ENCODE measurements around the gene TNS1.
A peak's percentile ranks its signal among the peaks of the same experiment; 100 is the strongest.
"Not testable (repeated sequence)": the region's sequence is repeated elsewhere in the genome, so short reads cannot be mapped to it uniquely, and the experiment has no call there.

TNS1 gene

DNA sequence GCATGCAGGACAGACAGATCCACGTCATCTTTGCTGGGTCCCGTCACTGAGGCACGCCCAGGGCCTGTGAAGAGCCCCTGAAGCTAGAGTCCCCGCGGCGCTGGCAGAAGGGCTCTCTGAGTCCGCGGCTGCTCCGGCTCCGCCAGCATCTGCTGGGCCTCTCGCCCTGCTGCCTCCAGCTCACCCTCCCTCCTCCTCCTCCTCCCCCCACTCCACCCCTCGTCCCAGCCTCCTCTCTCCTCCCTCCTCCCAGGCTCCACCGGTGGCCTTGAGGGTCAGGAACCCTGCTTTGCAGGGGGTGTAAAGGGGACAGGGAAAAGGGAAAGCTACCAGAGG, at the start of gene TNS1:
TSS of gene TNS1 (minus strand) at position 151 of the 336 bp plus-strand sequence. CDS start at position 28, 123 bp downstream.
- DNase-seq, result peak; percentile 29

DNA sequence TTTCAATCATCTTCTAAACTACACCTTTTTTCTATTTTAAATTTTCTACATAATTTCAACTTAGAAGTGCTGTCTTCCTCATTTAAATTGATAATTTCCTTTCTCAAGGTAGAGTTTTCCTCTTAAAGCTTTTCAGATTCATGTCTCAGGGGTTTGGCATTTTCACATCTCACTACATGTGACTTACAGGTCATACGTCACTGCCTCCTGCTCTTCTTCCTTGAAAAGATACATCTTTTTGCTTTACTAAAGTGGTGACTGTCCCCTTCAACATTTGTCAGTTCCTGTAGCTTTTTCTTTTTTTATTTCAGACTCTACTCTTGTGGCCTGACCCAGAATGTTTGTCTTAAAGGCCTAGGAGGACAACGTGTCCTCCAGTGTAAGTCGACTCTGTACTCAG, 49.1 kb upstream of the TNS1 start:
- no peak for DNase-seq

DNA sequence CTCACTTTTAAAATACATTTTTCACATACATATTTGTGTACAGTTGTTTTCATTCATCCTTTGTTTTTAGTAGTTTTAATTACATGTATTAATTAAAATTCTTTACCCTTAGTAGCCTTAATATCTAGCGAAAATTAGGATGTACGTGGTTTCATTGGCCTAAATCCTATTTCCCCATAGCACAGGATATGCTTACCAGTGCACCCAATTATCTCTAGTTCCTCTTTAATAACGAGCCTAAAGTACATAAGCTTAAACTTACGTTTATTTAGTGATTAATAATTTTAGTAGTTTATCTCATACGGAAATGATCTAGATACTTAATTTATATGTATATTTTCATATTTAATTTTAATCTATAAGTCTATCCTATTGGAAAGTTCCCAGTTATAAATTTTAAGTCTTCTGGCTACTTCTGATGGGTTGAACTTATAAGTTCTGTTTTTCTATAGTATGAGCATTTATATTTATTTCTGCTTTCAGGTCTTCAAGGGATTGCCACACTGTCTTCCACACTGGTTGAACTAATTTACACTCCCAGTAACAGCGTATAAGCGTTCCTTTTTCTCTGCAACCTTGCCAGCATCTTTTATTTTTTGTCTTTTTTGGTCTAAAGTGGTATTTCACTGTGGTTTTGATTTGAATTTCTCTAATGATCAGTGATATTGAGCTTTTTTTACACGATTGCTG, 44.9 kb upstream of the TNS1 start:
- DNase-seq, result no peak

DNA sequence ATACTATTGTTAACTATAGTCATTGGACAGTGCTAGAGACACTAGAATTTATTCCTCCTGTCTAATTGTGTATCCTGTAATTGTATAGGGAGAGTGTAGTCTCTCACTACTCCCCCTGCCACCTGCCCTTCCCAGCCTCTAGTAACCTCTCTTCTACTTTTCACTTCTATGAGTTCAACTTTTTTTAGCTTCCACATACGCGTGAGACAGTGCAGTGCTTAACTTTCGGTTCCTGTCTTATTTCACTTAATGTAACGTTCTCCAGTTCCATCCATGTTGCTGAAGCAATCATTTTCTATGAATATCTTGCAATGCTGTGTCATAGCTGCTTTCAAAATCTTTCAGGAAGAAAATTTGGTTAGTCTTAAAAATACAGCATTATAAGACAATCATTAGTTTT, 43.4 kb upstream of the TNS1 start:
- DNase-seq, result no peak

DNA sequence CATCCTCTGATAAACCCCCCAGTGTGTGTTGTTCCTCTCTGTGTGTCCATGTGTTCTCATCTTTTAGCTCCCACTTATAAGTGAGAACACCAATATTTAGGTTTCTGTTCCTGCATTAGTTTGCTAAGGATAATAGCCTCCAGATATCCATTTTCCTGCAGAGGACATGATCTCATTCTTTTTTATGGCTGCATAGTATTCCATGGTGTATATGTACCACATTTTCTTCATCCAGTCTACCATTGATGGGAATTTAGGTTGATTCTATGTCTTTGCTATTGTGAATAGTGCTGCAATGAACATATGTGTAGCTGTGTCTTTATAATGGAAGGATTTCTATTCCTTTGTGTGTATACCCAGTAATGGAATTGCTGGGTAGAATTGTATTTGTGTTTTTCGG, 41.8 kb upstream of the TNS1 start:
- DNase-seq, result not testable (repeated sequence)

DNA sequence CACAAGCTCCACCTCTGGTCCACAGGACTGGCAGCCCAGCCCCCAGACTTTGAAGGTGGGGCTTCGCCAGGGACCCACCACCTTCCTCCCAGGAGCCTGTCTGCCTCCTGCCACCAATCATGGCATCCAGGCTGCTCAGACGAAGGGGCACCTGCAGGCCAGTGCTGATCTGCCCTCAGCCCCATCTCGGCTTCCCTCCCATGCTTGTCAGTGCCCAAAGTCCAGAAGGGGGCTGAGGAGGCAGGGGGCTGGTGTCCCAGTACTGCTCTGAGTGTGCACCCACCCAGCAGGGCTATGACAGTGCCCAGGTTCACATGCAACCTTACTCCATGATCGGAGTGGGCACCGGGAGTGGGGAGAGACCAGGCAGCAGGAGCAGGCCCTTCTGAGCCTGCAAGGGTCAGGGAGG, 40.9 kb upstream of the TNS1 start:
- DNase-seq, result no peak

DNA sequence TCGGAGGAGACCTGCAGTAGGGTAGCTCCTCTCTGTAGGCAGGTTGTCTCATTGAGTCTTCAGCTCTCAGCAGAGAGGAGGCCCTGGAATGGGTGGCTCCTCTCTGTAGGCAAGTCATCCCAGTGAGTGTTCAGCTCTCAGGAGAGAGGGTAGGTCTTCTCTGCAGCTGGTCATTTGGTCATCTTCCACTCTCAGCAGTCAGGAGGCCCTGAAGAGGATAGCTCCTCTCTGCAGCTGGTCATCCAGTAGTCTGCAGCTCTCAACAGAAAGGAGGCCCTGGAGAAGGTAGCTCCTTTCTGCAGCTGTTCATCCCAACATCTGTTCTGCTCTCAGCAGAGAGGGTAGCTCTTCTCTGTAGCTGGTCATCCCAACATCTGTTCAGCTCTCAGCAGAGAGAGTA, 40.3 kb upstream of the TNS1 start:
- no peak for DNase-seq

DNA sequence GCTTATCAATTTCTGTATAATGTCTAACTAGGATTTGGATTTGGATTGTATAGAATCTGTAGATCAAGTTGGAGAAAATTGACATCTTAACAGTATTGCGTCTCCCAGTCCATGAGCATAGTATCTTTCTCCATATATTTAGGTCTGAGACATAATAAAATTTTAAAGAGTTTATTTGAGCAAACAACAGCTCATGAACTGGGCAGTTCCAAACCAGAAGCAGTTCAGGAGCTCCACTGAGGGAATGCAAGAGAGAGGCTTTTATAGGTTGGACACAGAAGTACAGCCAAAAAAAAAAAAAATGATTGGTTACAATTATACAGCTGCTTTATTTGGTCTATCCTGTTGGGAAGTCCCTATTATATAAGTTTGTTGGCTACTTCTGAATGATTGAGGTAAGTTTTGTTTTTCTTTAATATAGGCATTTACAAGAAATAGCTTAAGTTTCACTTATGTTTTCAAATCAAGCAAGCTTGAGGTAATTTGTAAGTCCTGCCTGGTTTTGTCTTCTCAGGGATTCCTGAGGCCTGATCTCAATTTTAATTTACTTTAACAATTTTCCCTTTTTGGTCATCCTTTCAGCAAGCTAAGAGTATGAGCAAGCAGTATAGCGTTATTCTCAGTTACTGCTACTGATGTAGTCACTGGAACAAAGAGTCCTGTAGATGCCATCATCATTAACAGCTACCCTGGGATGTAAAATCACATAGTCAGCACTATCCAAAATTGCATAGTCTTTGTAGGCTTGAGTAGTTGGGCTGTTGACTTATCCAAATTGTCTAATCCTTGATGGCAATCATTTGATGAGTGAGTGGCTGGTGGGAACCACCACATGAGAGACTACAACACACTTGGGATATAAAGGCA, 38.7 kb upstream of the TNS1 start:
- no peak for DNase-seq

DNA sequence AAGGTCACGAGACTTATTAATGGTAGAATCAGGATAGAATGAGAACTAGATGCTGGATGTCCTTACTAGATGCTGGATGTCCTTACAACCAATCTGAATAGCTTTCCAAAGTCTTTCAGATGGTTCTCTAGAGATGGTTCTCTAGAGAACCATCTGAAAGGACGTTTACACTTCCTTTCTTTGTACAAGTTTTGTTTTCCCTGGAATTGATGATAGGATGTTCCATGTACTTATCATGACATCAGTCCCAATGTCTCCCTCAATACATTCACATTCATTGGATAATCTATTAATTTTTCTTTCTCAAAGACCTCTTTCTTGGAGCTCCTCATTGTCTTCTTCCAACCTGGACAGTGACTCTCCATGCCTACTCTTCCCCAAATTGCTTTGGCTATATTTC, 38.1 kb upstream of the TNS1 start:
- no peak for DNase-seq

DNA sequence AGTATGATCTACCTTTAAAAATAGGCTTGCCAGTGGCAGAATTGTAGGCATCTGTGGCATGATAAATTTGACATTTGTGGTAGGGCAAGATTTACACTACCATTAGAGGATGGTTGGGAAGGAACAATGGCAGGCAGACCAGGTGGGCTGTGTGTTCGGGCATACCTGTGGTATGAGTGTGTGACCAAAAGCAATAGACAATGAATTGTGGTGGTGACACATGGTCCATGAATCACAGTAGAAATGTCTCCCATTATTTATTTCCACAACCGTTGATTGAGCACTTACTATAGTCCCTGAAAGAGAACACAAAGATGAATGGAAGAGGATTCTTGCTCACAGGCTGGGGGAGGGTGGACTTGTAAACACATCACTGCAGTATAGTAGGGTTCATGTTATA, 36.4 kb upstream of the TNS1 start:
- DNase-seq, result no peak

DNA sequence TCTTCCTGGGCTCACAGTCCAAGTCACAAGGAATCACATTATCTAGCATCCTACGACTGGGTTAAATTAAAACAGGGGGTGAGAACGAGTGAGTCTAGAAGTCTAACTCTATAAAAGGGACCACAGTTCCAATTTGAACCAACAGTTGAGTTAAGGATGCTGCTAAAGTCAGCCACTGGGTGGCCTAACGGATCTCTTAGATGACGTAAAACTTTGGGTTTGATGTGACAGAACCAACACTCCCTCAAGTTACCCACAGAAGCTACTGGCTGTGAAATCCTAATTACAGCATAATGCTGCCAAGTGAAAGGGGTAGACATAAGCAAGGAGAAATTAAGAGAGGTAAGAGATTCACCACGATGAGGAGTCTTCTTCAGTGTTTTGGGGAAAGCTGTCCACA, 33.6 kb upstream of the TNS1 start:
- no peak for DNase-seq

DNA sequence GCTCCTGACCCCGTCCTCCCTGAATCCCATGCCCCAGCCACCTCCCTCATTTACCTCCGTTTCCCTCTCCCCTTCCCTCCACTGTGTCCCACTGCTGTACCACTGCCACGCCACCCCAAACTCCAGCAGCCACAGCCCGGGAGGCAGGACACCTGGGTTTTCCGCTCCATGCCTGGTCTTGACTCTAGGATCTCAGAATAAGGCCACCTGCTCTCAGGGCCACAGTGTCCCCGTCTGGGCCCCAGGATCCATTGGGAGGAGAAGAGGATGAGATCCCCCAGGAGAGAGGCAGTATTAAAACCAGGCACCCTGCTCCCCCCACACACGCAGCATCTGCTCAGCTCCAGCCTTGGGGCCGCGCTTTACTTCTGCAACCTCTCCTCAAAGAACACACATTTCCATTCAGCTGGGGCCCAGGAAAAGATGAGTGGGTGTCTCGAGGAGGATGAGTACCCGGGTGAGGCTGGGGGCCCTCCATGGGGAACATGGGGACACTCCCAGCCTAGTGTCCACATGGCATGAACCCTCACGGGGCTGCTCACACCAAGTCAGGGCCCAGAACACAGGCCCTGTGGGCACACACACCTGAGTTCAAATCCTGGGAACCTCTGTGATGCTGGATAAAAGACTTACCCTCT, 32.8 kb upstream of the TNS1 start:
- DNase-seq, result no peak

DNA sequence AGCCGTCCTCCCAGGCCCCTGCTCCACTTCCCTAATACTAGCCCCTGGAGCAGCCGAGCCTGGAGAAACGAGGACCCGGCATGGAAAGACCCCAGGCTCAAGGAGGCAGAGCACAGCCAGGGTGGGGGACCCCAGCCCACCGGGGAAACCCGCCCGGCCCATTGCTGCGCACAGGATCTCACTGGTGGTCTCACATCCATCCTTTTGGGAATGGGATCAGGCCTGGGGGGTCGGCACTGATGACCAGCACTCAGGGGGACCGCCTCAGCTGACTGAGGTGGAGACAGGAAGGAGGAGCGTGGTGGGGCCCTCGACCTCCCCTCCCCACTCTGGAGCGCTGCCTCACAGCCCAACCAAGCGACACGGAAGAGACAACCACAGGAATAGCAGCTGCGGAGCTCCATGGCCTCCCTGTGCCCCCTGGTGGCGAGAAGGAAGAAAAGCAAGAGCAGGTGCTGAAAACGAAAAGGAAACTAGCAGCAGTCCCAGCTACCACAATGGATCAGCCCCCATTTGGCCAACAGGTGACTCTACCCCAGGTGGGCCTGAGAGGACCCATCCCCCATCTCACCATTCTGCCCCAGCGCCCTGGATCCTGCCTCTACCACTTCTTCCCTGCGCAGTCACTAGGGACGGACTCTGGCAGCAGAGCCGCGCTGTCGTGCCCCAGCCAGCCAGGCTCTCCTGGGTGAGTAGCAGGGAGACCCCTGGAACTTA, 31.9 kb upstream of the TNS1 start:
- peak; percentile 72 for DNase-seq

DNA sequence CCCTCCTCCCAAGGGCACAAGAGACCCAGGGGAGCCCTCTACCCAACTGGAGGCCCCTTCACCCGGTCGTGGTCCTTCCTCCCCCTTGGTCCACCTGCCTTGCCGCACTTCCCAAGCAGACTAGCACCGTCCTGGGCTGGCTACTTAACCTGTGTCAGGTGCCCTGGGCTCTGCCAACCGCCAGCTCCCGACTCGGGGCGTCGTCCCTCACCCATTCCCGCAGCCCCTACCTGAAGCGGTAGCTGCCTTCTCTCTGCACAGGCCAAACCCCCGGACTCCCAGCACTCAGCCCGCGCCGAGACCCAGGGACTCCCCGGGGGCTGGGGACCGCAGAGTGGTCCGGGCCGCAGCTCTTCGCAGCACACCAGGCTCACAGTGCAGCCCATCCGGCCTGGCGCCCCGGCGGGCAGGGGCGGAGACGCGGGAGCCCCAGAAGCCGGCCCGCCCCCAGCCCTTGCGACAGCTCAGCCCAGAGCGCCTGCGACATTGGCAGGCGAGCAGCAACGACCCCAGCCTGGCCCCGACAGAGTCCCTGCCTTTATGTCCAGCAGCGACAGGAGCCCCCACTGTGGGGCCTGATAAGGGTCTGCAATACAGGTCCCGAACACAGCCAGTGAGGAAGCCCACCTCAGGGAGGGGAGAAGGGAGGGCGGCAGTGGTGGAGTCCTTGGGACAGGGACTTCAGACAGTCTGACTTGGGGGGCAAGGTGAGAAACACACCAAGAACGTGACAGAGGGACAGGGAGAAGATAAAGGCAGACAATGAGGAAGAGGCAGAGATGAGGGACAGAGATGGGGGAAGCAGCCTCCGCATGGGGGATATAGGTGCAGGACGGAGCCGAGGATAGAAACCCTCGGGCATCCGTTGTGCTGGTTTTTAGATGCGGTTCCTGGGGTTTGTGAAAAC, 31.0 kb upstream of the TNS1 start:
- DNase-seq, result no peak

DNA sequence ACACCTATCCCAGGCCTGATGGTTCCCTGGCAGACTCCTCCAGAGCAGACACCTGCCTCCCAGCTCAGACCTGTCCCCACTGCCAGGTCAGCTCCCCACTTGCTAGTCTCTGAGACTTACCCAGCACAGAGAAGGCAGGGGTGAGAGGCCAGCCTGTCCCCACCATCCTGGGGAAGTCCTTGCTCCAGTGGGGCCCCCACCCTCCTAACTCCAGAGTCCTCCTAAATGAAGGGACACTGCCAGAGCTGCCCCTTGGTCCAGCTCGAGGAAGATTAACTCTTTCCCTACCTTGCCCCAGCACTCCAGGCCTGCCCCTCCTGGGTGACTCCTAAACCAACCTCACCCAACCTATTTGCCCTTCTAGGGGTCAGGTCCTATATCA, 30.4 kb upstream of the TNS1 start:
- DNase-seq, result no peak

DNA sequence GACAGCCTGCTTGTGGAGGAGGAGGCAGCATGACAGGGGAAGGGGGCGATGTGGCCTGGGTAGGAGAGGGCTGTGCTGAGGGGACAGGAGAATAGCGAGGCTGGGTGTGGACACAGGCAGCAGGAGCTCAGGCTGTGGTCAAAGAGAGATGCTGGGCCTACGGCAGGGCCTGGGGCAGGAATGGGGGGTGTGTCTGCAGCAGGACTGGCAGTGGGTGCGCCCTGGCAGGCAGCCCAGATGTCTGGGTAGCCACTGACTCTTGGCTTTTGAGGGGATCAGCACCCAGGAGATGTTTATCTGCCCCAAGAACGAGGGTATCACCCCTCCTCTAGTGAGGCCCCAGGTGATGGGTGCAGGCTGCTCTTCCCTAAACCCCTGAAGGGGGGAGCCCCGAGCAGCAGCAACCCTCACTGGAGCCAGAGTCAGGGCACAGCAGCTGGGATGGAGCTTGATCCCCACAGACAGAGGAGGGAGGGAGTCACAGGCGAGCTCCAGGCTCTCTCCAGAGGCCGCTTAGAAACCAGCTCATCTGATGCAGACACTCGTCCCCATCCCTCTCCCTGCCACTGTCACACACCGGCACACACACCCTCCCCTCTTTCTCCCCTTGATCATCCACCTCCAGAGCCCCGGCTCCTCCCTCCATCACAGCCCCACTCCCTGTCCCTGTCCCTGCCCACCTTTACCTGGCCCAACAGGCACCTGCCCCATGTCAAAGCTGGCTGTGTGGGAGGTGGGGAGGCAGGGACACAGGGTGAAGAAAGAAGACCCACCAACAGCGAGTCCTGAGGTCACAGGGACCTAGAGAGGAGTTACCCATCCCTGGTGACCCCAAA, 29.8 kb upstream of the TNS1 start:
- DNase-seq, result no peak

DNA sequence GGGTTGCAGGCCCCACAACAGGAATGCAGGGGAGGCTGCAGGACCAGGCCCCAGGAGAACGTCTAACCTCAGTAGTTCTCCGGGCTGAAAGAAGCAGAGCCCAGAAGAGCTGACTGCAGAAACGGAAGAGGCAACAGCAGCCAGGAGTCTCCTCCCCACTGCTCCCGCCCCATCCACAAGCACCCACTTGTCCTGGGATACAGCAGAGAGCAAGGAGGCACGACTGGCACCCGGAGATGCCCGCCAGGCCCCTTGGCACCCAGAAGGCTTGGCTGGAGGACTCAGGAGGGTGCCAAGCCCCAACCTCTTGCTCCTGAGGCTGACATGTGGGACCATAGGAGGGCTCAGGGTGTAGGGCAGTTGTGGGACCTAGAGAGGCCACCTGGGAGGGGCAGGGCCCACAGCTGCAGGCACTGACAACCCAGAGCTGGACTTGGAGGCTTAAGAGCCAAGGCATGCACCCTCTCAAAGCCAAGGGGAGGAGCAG, 29.0 kb upstream of the TNS1 start:
- no peak for DNase-seq

DNA sequence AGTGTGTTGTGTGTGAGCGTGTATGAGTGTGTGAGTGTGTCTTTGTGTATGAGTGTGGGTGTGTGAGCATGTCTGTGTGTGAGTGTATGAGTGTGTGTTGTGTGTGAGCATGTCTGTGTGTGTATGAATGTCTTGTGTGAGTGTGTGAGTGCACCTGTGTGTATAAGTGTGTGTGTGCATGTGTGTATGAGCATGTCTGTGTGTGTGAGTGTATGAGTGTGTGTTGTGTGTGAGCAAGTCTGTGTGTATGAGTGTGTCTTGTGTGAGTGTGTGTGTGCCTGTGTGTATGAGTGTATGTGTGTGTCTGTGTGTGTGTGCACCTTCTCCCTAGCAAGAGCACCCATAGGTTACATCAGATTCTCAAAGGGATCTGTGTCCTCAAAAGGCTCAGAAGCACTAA, 28.5 kb upstream of the TNS1 start:
- DNase-seq, result no peak

DNA sequence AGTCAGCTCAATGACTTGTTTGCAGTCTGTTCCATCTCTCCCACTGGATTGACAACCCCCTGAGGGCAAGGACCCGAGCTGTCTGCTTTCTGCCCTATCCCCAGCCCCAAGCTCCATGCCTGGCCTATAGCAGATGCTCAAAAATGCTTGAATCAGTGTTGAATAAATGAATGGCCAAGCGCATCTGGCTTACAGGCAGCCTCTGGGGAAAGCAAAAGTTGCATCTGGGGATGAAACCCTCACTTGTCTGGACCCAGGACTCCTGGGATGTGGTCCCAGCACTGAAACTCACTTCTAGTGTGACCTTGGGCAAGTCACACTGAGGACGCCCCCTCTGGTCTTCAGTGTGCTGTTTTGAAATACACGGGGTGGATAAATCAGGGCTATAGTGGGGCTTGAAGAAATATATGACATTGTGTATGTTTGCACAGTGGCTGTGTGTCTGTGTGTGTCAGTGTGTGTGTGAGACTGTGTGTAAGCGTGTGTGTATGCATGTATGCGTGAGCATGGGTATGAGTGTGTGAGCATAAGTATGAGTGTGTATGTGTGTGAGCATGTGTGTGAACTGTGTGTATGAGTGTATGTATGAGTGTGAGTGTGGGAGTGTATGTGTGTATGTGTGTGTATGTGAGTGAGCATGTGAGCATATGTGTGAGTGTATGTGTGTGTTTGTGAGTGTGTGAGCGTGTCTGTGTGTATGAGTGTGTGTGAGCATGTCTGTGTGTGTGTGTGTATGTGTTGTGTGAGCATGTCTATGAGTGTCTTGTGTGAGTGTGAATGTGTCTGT, 27.8 kb upstream of the TNS1 start:
- DNase-seq, result no peak

All from NCI-H1694 treated with DMSO at 0.1 percent for 48 hours (cell line).